ENCODE results near the gene PVALEF.

- no peak for TF ChIP-seq EP300 (IDR thresholded peaks at IDR 0.05)
- TF ChIP-seq, protein P1, sequence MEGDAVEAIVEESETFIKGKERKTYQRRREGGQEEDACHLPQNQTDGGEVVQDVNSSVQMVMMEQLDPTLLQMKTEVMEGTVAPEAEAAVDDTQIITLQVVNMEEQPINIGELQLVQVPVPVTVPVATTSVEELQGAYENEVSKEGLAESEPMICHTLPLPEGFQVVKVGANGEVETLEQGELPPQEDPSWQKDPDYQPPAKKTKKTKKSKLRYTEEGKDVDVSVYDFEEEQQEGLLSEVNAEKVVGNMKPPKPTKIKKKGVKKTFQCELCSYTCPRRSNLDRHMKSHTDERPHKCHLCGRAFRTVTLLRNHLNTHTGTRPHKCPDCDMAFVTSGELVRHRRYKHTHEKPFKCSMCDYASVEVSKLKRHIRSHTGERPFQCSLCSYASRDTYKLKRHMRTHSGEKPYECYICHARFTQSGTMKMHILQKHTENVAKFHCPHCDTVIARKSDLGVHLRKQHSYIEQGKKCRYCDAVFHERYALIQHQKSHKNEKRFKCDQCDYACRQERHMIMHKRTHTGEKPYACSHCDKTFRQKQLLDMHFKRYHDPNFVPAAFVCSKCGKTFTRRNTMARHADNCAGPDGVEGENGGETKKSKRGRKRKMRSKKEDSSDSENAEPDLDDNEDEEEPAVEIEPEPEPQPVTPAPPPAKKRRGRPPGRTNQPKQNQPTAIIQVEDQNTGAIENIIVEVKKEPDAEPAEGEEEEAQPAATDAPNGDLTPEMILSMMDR (IDR thresholded peaks at IDR 0.05) = no peak
- TF ChIP-seq POLR2A (IDR thresholded peaks at IDR 0.05) = no peak
- TF ChIP-seq POLR2AphosphoS5 (IDR thresholded peaks at IDR 0.05) = no peak
These were observed 13.1 kb downstream of the PVALEF start for GRCh38 chr17:81178136-81179091.

All from gastroesophageal sphincter (tissue), 3 donors.